Colonic mucosa (tissue), 4 donors: ENCODE data around the gene ALDH9A1. TPM values are rescaled to one million over a fixed set of nuclear protein-coding genes. Genes with fewer than 3 reads are reported as not detected.
A peak's percentile ranks its signal among the peaks of the same experiment; 100 is the strongest.
"Not testable (repeated sequence)": the region's sequence is repeated elsewhere in the genome, so short reads cannot be mapped to it uniquely, and the experiment has no call there.

Source experiments
- DNase-seq: peaks from one replicate; pipeline ENCODE4 v3.0.0-alpha.2; 2020
- H3K27ac ChIP-seq: fragments of 200-600 bp; one replicate; pipeline ENCODE4 v1.8.0; 2021
- H3K27me3 ChIP-seq: fragments of 200-600 bp; one replicate; pipeline ENCODE4 v1.8.0; 2021
- H3K36me3 ChIP-seq: fragments of 200-600 bp; one replicate; pipeline ENCODE4 v1.8.0; 2021
- H3K4me1 ChIP-seq: fragments of 200-600 bp; one replicate; pipeline ENCODE4 v1.8.0; 2021; ENCODE audit warnings: mild to moderate bottlenecking
- H3K4me3 ChIP-seq: fragments of 200-600 bp; one replicate; pipeline ENCODE4 v1.8.0; 2021
- H3K9ac ChIP-seq, 2 donors: one replicate each; pipeline ENCODE4 v1.7.0; 2013; ENCODE audit warnings: control low read depth in 2 of 2, low read depth in 2 of 2, low read length in 2 of 2
- H3K9me3 ChIP-seq: fragments of 200-600 bp; one replicate; pipeline ENCODE4 v1.8.0; 2021
- CTCF ChIP-seq: fragments of 200-600 bp; IDR thresholded peaks from one replicate; pipeline ENCODE4 v1.8.0; 2022; ENCODE audit warnings: antibody characterized with exemption, mild to moderate bottlenecking
- intact Hi-C: fragments of 100-400 bp; cut with DNase I; formaldehyde crosslinking; loops from one replicate; pipeline ENCODE4 v1.14.1; 2022
- total RNA-seq, 2 donors: library from RNA; stranded (reverse); fragmentation: NEBNext Ultra II Directional in 1 of 2; extraction: Animal tissue kit (Norgen Biotek cat#: 25700) in 1 of 2; gene quantifications; one replicate each; pipeline ENCODE4 v1.2.1, GENCODE V29; 2021
- donor health status: healthy.
- donor health status: DM: no; HTN: no; CAD: no.
- donor health status: DM: no; HTN: no; CAD: no.

The ALDH9A1 gene
- total RNA-seq, 2 donors from 2014 or later = 62.3 to 77.4 TPM

DNA sequence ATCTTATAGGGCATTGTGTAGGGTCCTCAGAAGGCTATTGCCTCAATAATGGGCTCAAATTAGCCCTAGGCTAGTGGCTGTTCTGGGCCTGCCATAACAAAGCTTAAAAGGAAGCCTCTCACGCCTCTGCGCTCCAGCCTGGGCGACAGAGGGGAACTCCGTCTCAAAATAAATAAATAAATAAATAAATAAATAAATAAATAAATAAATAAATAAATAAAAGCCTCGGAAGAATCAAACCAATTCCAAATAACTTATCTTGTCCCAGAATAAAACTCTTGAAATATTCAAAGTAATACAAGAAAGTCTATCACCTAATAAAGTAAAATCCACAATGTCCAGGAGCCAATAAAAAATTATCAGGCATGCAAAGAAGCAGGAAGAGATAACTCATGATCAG lies 14.4 kb upstream of the ALDH9A1 start:
- no peaks in the 10 kb centered on the region for H3K9me3 ChIP-seq
- no peak overlapping the region for H3K4me3 ChIP-seq
- no peak overlapping the region for H3K27ac ChIP-seq
- no peak for TF ChIP-seq CTCF
- DNase-seq = no peak
- no peaks in the 10 kb centered on the region for H3K27me3 ChIP-seq
- no peak overlapping the region for H3K9ac ChIP-seq
- intact Hi-C loops = no loop called here
- no peaks in the 10 kb centered on the region for H3K4me1 ChIP-seq
- H3K36me3 ChIP-seq = no peaks in the 10 kb centered on the region

- Histone ChIP-seq H3K27me3 (no peaks in the 10 kb centered on the region), H3K4me3 (no peak overlapping the region), H3K9ac (no peak overlapping the region), H3K36me3 (no peaks in the 10 kb centered on the region), H3K9me3 (no peaks in the 10 kb centered on the region), H3K27ac (no peak overlapping the region), H3K4me1 (no peaks in the 10 kb centered on the region)
- intact Hi-C loops = no loop called here
- DNase-seq = no peak
- no peak for TF ChIP-seq CTCF
Measured at GRCh38 chr1:165707984-165708706, 9.8 kb upstream of the ALDH9A1 start.

GRCh38 chr1:165703648-165704047 lies 5.3 kb upstream of the ALDH9A1 start:
- Histone ChIP-seq H3K27ac (no peak overlapping the region), H3K36me3 (no peaks in the 10 kb centered on the region), H3K4me3 (no peak overlapping the region), H3K9me3 (no peaks in the 10 kb centered on the region), H3K9ac (no peak overlapping the region), H3K4me1 (no peaks in the 10 kb centered on the region), H3K27me3 (no peaks in the 10 kb centered on the region)
- TF ChIP-seq CTCF = no peak
- intact Hi-C loops = no loop called here
- DNase-seq = no peak

GRCh38 chr1:165701922-165702321 lies 3.6 kb upstream of the ALDH9A1 start:
- H3K27me3 ChIP-seq, H3K9ac ChIP-seq, H3K4me3 ChIP-seq, H3K27ac ChIP-seq, H3K36me3 ChIP-seq, H3K9me3 ChIP-seq, DNase-seq, H3K4me1 ChIP-seq, intact Hi-C loops: not testable (repeated sequence)

GRCh38 chr1:165699577-165699976 lies 1.2 kb upstream of the ALDH9A1 start:
- H3K36me3 ChIP-seq = no peaks in the 10 kb centered on the region
- no peak for TF ChIP-seq CTCF
- intact Hi-C loops = no loop called here

DNA sequence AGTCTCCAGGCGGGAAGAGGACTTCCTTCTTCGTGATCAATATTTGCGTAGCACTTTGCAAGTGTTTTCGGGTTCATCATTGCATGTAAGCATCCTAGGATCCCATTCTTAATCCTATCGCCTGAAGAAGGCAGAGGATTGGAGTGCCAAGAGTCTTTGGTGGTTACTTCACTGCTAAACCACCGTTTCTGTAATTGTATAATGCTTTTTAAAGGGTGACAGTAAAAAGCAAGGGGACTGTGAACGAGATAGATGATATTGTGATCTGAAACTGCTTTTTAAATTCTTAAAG lies 345 bp upstream of the ALDH9A1 start:
- Histone ChIP-seq H3K36me3 (no peaks in the 10 kb centered on the region), H3K9me3 (no peaks in the 10 kb centered on the region), H3K27ac (peak overlapping the region; percentile 95), H3K4me1 (peaks cover 4% of the 10 kb centered on the region), H3K4me3 (peak overlapping the region; percentile 82), H3K27me3 (no peaks in the 10 kb centered on the region), H3K9ac (peak overlapping the region; percentile 66 to 88)
- TF ChIP-seq CTCF = no peak
- intact Hi-C loops = no loop called here
- DNase-seq = no peak

More at GRCh38 chr1:165699577-165699976, 1.2 kb upstream of the ALDH9A1 start:
- H3K4me3 ChIP-seq = no peak overlapping the region
- H3K9me3 ChIP-seq = no peaks in the 10 kb centered on the region
- no peak overlapping the region for H3K27ac ChIP-seq
- peaks cover 4% of the 10 kb centered on the region for H3K4me1 ChIP-seq
- H3K9ac ChIP-seq = no peak overlapping the region
- DNase-seq = no peak
- H3K27me3 ChIP-seq = no peaks in the 10 kb centered on the region
